Sigmoid colon (tissue), 4 donors: Measurements from ENCODE around the gene TMEM185A.

Experiments
- CTCF ChIP-seq, 4 experiments: fragments of 450-650 bp in 3 of 4; fragments of 200-600 bp in 1 of 4; IDR thresholded peaks; one replicate each; pipeline ENCODE4 v1.5.1; 2016 to 2019; ENCODE audit warnings: antibody characterized with exemption in 4 of 4, mild to moderate bottlenecking in 3 of 4, moderate library complexity in 2 of 4
- EP300 ChIP-seq, 4 donors: sonication (generic); formaldehyde crosslinking; IDR thresholded peaks; one replicate each; pipeline ENCODE4 v1.6.1; 2017; ENCODE audit warnings: antibody characterized with exemption in 4 of 4
- POLR2A ChIP-seq, 2 donors: fragments of 450-650 bp; IDR thresholded peaks; one replicate each; pipeline ENCODE4 v1.6.1; 2016; ENCODE audit warnings: antibody characterized with exemption in 2 of 2, mild to moderate bottlenecking in 2 of 2, moderate library complexity in 2 of 2
- POLR2AphosphoS5 ChIP-seq, 4 donors: sonication (generic); formaldehyde crosslinking; IDR thresholded peaks; one replicate each; pipeline ENCODE4 v1.6.1; 2017; ENCODE audit warnings: antibody characterized with exemption in 4 of 4

GRCh38 chrX:149652232-149652981 is 20.8 kb upstream of the TMEM185A start:
- TF ChIP-seq CTCF (IDR thresholded peaks at IDR 0.05), result no peak
- TF ChIP-seq POLR2A (IDR thresholded peaks at IDR 0.05), result no peak
- no peak for TF ChIP-seq EP300 (IDR thresholded peaks at IDR 0.05)
- TF ChIP-seq POLR2AphosphoS5 (IDR thresholded peaks at IDR 0.05), result no peak
